CD4-positive, alpha-beta T cell (primary cell): ENCODE results near the gene AP3B2. TPM values are rescaled to one million over a fixed set of nuclear protein-coding genes. Genes with fewer than 3 reads are reported as not detected.

Experiments
- ATAC-seq: fragments of 200-7000 bp; cut with Tn5 transposase; one replicate; pipeline ENCODE4 v1.10.0; 2022; ENCODE audit warnings: mild to moderate bottlenecking; ENCODE audit not compliant: poor library complexity
- CTCF ChIA-PET: fragments of 350-600 bp; sonication (Branson Sonifier 250); formaldehyde crosslinking; loops from one replicate; lab custom pipeline; 2021; ENCODE audit warnings: antibody characterized with exemption, inconsistent platforms; lab: Charles Lee
- POLR2A ChIA-PET: fragments of 350-600 bp; sonication (Branson Sonifier 250); formaldehyde crosslinking; loops from one replicate; lab custom pipeline; 2021; ENCODE audit warnings: antibody characterized with exemption, inconsistent platforms; lab: Charles Lee
- DNase-seq, 14 experiments: peaks; one replicate each; pipeline ENCODE4 v3.0.0-alpha.2; 2013 to 2020; ENCODE audit warnings: mixed read lengths in 2 of 14
- H3K27ac ChIP-seq, 2 donors: one replicate each; pipeline versions ENCODE4 v1.5.1 to v1.7.0; 2013; ENCODE audit warnings: low read length in 2 of 2, low read depth in 1 of 2, mild to moderate bottlenecking in 1 of 2
- H3K27me3 ChIP-seq, 2 experiments: 1 replicate in 1 of 2; 2 replicates in 1 of 2; pipeline versions ENCODE4 v1.6.1 to v1.7.0; 2013; ENCODE audit warnings: low read length in 2 of 2, control low read depth in 1 of 2, mild to moderate bottlenecking in 1 of 2, moderate library complexity in 1 of 2; ENCODE audit not compliant: insufficient read depth in 2 of 2, control insufficient read depth in 1 of 2
- H3K36me3 ChIP-seq: one replicate; pipeline ENCODE4 v1.6.1; 2013; ENCODE audit warnings: low read length, control low read depth; ENCODE audit not compliant: insufficient read depth
- H3K4me1 ChIP-seq: one replicate; pipeline ENCODE4 v1.6.1; 2013; ENCODE audit warnings: low read length, control low read depth; ENCODE audit not compliant: insufficient read depth
- H3K4me3 ChIP-seq: one replicate; pipeline ENCODE4 v1.5.1; 2013; ENCODE audit warnings: mild to moderate bottlenecking, low read length, moderate library complexity
- H3K9me3 ChIP-seq, 2 experiments: 1 replicate in 1 of 2; 2 replicates in 1 of 2; pipeline versions ENCODE4 v1.6.1 to v1.7.0; 2013; ENCODE audit warnings: low read length in 2 of 2, mild to moderate bottlenecking in 2 of 2, control low read depth in 1 of 2, moderate library complexity in 1 of 2; ENCODE audit not compliant: control insufficient read depth in 1 of 2, insufficient read depth in 1 of 2
- H3K27ac Mint-ChIP-seq: one replicate; pipeline ENCODE4 v1.8.0; 2020; ENCODE audit warnings: mixed read lengths
- H3K27me3 Mint-ChIP-seq: one replicate; pipeline ENCODE4 v1.8.0; 2021; ENCODE audit warnings: mixed read lengths
- H3K36me3 Mint-ChIP-seq: one replicate; pipeline ENCODE4 v1.8.0; 2021; ENCODE audit warnings: low read depth, mixed read lengths
- H3K4me1 Mint-ChIP-seq: one replicate; pipeline ENCODE4 v1.8.0; 2021; ENCODE audit warnings: low read depth, mixed read lengths
- H3K4me3 Mint-ChIP-seq: one replicate; pipeline ENCODE4 v1.8.0; 2020; ENCODE audit warnings: mild to moderate bottlenecking, mixed read lengths
- H3K9me3 Mint-ChIP-seq: one replicate; pipeline ENCODE4 v1.8.0; 2020; ENCODE audit warnings: mixed read lengths
- CTCF ChIP-seq: fragments of 200-600 bp; IDR thresholded peaks from one replicate; pipeline ENCODE4 v1.8.0; 2022; ENCODE audit warnings: antibody characterized with exemption, mild to moderate bottlenecking
- intact Hi-C, 2 experiments: fragments of 100-400 bp; cut with DNase I in 1 of 2; cut with micrococcal nuclease in 1 of 2; formaldehyde crosslinking; loops; one replicate each; pipeline versions ENCODE4 v1.15.1 to v1.9.0; 2023 to 2025; cut with DNase I, micrococcal nuclease
- total RNA-seq, 174 experiments: library from RNA in 2 of 174; stranded (reverse) in 2 of 174; gene quantifications; one replicate each; pipeline ENCODE4 v1.2.3 and lab custom pipeline; 2021 to 2026

AP3B2 gene
- total RNA-seq, 2 experiments from 2014 or later = 0.25 to 0.98 TPM

DNA sequence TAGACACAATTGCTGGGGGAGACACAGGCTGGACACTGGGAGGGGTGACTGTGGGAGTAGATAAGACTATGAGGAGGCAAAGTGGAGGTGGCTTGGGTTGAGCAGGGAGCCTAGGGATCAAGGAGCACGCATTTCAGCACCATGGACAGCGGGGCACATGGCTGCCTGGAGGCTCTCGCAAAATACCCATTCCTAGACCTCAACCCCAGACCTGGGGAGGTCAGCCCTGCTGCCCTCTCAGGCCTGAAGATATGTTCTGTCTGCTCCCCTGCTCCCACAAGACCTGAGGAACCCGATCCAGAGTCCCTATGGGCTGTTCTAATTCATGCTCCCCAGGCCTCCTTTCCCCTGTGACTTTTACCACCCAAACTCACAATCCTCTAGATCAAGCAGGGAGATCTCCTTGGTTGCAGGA, 46.5 kb downstream of the AP3B2 start:
- Mint-ChIP-seq H3K4me1 (no peaks in the 10 kb centered on the region), H3K4me3 (no peak overlapping the region), H3K36me3 (no peaks in the 10 kb centered on the region), H3K27me3 (peaks cover 41% of the 10 kb centered on the region), H3K9me3 (no peaks in the 10 kb centered on the region), H3K27ac (no peak overlapping the region)
- intact Hi-C loops = loop anchor here in 1 of 2 experiments (5.0 kb wide), 1 partner anchor 44 kb away; the partner anchor contains the start of gene AP3B2
- ATAC-seq (no peak), DNase-seq (peak in 13 of 14 experiments; percentile 19 to 65 (median 32))
- TF ChIP-seq CTCF = no peak
- POLR2A ChIA-PET = no interaction called here
- Histone ChIP-seq H3K27ac (no peak overlapping the region), H3K4me3 (no peak overlapping the region), H3K9me3 (peaks cover 0 to 23% of the 10 kb centered on the region in 2 experiments), H3K4me1 (no peaks in the 10 kb centered on the region), H3K27me3 (peaks cover 0 to 9% of the 10 kb centered on the region in 2 experiments), H3K36me3 (no peaks in the 10 kb centered on the region)
- CTCF ChIA-PET = no interaction called here

- H3K27me3 ChIP-seq = peaks cover 0 to 9% of the 10 kb centered on the region in 2 experiments
- Mint-ChIP-seq H3K36me3 (no peaks in the 10 kb centered on the region), H3K9me3 (no peaks in the 10 kb centered on the region), H3K4me3 (no peak overlapping the region), H3K27ac (no peak overlapping the region), H3K27me3 (peaks cover 41% of the 10 kb centered on the region), H3K4me1 (no peaks in the 10 kb centered on the region)
- no peak for TF ChIP-seq CTCF
- intact Hi-C loops = loop anchor here in 1 of 2 experiments (5.0 kb wide), 1 partner anchor 45 kb away; the partner anchor contains the start of gene AP3B2
- DNase-seq (no peak), ATAC-seq (no peak)
- H3K4me1 ChIP-seq = no peaks in the 10 kb centered on the region
- H3K36me3 ChIP-seq = no peaks in the 10 kb centered on the region
- ChIA-PET CTCF (no interaction called here), POLR2A (no interaction called here)
- H3K27ac ChIP-seq = no peak overlapping the region
- no peak overlapping the region for H3K4me3 ChIP-seq
- H3K9me3 ChIP-seq = peaks cover 0 to 23% of the 10 kb centered on the region in 2 experiments
Measured at GRCh38 chr15:82662641-82663040, 47.0 kb downstream of the AP3B2 start.

DNA sequence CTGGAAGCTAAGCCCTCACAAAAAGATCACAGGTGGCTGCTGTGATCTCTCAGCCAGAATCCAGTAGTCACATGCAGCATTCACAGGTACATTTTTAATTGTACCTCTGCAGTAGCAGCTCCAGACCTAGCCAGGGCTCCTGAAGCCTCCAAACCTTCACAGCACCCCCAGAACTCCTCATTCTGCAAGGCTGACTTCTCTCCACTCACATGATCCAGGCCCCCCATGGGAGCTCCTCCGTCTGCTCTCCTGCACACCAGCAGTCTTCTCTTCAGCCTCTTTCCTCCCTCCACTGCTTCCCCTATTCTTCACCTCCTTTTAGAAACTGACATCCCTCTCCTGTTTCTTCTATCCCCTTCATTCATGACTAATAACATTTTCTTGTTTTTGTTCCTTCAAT, 49.3 kb downstream of the AP3B2 start:
- Mint-ChIP-seq H3K36me3 (no peaks in the 10 kb centered on the region), H3K4me1 (no peaks in the 10 kb centered on the region), H3K27me3 (peaks cover 43% of the 10 kb centered on the region), H3K4me3 (no peak overlapping the region), H3K27ac (no peak overlapping the region), H3K9me3 (no peaks in the 10 kb centered on the region)
- no peak overlapping the region for H3K27ac ChIP-seq
- H3K27me3 ChIP-seq = peaks cover 4 to 15% of the 10 kb centered on the region in 2 experiments
- ChIA-PET CTCF (no interaction called here), POLR2A (no interaction called here)
- H3K36me3 ChIP-seq = no peaks in the 10 kb centered on the region
- no peak for TF ChIP-seq CTCF
- intact Hi-C loops = loop anchor here in 1 of 2 experiments (5.0 kb wide), 1 partner anchor 47 kb away; the partner anchor contains the start of gene AP3B2
- H3K4me1 ChIP-seq = no peaks in the 10 kb centered on the region
- peaks cover 0 to 23% of the 10 kb centered on the region in 2 experiments for H3K9me3 ChIP-seq
- ATAC-seq = no peak
- no peak for DNase-seq
- H3K4me3 ChIP-seq = no peak overlapping the region
